ENCODE measurements around the gene TMEM263. TPM values are rescaled to one million over a fixed set of nuclear protein-coding genes. Genes with fewer than 3 reads are reported as not detected.

The TMEM263 gene
- total RNA-seq, 2 experiments from 2014 or later = 38.9 to 43.0 TPM

GRCh38 chr12:107017042-107017441 is 61.3 kb downstream of the TMEM263 start:
- intact Hi-C loops (cut with DNase I, micrococcal nuclease) = no loop called here
- Mint-ChIP-seq H3K4me3 (no peak overlapping the region), H3K4me1 (no peaks in the 10 kb centered on the region), H3K27ac (no peak overlapping the region), H3K9me3 (ENCODE audit: low read depth) (no peaks in the 10 kb centered on the region), H3K27me3 (no peaks in the 10 kb centered on the region), H3K36me3 (ENCODE audit: low read depth) (peaks cover 23% of the 10 kb centered on the region)
- ChIA-PET CTCF (no interaction called here), POLR2A (no interaction called here)
- DNase-seq (no peak), ATAC-seq (no peak)

- Mint-ChIP-seq H3K9me3 (ENCODE audit: low read depth) (no peaks in the 10 kb centered on the region), H3K27ac (no peak overlapping the region), H3K4me3 (no peak overlapping the region), H3K4me1 (no peaks in the 10 kb centered on the region), H3K36me3 (ENCODE audit: low read depth) (peaks cover 21% of the 10 kb centered on the region), H3K27me3 (no peaks in the 10 kb centered on the region)
- intact Hi-C loops (cut with DNase I, micrococcal nuclease) = no loop called here
- ATAC-seq (no peak), DNase-seq (no peak)
- POLR2A ChIA-PET = no interaction called here
- CTCF ChIA-PET = interaction anchor here (0.7 kb wide), 1 partner anchor 436 kb away, joined by 3 read pairs; the partner anchor contains the start of gene RFX4
These were observed 63.8 kb downstream of the TMEM263 start for GRCh38 chr12:107019546-107019945.

Other genes starting within 250 kb of the TMEM263 start
- 10 to 100 TPM; 10.7 to 11.3 TPM for gene RIC8B, start 181.2 kb upstream of the TMEM263 start, total RNA-seq
- gene MTERF2, start 31.2 kb downstream of the TMEM263 start, total RNA-seq = 1 to 10 TPM; 5.0 to 5.8 TPM
- gene CRY1, start 137.6 kb downstream of the TMEM263 start, total RNA-seq = 10 to 100 TPM; 14.8 to 17.7 TPM